NOMO-1 treated with DMSO at 0.1 percent for 48 hours (cell line): ENCODE data around the gene HOXC9.

ENCODE experiments used
- DNase-seq: peaks from one replicate; lab custom pipeline; 2025; ENCODE audit not compliant: unreplicated experiment; lab: John Stamatoyannopoulos, UW

The HOXC9 gene

GRCh38 chr12:53986686-53987483, 13.1 kb upstream of the HOXC9 start:
- DNase-seq: no peak

GRCh38 chr12:53987787-53988230, 12.2 kb upstream of the HOXC9 start:
- DNase-seq: no peak

DNA sequence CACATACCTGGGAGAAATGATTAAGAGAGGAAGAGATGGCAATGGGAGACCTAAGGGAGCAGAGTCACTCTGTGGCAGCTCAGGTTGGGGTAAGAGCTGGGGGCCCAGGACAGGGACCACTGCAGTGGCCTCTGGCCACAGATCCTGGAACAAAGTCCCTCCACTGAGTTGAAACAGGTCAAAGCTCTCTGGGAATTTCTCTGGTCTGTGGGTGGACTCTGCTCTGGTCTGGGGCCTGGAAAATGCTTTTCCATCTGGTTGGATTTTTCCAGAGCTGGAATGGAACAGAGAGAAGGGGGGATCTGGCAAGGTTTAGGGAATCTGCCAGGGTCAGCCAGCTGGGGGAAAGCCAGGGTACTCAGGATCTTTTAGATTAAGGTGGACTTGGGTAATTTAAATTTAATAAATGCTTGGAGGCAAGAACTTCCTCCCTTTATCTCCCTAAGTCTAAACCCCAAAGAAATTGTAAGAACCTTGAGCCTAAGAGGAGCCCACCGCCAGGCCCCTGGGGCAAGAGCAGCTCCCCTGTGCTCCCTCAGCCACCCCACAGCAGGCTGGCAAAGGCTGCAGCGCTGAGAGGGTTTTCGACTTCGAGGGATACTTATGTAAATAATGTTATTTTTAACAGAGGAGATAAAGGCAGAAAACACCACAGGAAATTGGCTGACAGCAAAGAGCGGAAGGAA, 11.3 kb upstream of the HOXC9 start:
- DNase-seq: no peak

DNA sequence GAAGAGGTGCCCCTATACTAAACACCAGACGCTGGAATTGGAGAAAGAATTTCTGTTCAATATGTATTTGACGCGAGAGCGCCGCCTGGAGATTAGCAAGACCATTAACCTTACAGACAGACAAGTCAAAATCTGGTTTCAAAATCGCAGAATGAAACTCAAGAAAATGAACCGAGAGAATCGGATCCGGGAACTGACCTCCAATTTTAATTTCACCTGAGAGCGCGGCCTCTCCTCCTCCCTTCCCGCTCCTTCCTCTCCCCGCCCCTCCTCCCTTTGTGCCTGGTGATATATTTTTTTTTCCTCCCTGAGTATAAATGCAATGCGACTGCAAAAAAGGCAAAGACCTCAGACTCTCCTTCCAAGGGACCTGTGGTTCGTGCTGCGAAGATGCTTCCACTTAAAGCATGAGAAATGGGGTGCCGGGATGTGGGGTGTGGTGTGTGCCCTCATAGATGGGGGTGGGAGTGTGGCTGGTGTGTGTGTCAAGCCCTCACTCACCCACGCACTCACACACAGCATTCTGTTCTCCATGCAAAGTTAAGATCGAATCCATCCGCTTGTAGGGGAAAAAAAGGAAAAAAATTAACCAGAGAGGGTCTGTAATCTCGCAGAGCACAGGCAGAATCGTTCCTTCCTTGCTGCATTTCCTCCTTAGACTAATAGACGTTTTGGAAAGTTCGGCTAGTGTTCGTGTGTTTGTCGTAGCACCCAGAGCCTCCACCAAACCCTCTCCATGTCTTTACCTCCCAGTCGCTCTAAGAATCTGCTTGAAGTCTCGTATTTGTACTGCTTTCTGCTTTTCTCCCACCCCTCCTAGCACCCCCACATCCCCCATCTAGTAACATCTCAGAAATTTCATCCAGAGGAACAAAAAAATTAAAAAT, 10.5 kb upstream of the HOXC9 start:
- DNase-seq: peak; percentile 77

GRCh38 chr12:53990311-53991076, 9.5 kb upstream of the HOXC9 start:
- DNase-seq: no peak

DNA sequence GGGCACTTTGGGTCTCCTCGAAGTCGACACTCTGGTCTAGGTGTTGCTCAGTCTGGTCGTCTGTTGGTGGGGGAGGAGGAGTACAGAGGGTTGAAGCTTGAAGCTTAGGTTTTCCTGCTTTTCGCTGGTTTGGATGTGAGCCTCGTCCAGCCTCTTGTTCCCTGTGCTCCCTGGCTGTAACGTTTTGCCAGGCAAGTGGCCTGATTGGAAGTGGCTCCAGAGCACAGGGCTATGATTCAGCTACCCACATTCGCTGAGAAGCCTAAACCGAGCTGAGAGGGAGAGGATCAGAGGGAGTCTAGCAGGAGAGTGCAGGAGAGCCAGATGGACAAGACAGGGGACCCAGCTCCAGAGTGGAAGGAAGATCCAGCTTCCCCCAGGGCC, 8.9 kb upstream of the HOXC9 start:
- no peak for DNase-seq

GRCh38 chr12:53992377-53992889, 7.5 kb upstream of the HOXC9 start:
- no peak for DNase-seq

DNA sequence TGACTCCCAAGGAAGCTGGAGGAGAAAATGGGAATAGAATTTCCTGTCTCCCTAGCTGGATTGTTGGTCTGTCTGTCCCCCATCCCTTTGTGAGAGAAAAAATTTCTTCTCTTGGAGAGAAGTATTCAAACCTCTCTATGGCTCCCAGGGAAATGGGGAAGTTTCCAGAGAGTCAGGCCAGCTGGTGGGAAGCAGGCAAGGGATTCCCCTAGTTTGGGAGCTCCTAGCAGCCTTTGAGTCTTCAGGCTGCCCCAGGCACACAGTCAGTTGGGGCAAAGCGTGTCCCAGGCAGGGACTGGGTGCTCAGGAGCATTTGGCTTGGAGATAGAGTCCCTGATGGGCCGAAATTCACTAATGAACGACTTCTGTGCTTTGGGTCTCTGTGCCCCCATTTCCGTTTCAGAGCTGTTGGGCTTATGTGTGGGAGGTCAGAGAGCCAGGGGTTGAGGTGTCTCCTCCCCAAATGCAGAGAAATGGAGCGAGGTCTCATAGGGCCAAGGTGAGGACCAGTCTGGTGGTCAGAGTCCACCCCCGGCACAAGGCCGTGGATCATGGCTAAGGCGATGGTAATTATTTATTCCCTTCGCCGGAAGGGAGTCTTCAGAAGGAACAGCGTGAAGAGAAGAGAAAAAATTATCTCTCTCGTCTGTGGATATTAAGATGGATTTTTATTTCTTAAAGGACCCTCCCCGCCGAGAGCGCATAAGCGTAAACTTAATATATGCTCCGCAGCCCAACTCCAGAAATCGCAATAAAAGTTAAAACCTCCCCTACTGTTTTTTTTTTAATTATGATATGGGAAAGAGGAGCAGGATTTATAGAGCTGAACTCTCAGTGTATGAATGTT, 6.6 kb upstream of the HOXC9 start:
- DNase-seq: no peak

- DNase-seq: no peak
Observed at GRCh38 chr12:53994009-53994263, 6.0 kb upstream of the HOXC9 start.

DNA sequence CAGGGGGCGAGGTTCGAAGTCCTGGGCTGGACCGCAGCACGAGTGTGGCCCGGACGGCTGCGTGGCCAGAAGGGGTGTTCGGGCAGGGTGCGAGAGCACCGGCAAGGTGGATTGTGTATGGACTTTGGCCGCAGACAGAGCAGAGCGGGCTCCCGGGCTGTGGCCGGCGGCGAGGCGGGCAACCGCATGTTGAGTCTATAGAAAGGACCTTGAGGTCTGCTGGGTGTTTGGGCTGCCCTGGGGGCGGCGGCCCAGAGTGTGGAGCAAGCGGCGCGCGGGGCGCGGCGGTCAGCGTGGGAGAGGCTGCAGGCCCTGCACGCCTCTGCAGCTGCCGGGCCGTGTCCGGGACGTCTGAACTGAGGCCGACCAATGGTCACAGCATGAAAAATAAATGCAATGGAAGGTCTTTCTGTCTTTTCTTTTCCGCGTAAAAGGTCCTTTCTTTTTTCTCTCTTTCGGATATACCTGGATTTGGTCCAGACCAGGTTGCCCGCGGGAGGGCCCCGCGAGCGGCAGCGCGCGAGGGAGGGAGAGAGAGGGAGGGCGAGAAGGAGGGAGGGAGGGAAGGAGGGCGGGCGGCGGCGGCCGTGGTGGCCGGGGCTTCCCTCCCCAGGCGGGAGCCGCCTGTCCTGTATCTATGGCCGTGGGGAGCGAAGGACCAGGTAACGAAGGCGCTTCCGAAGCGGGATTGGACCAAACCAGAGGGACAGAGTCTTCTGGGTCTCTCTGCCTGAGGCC, 5.5 kb upstream of the HOXC9 start:
- no peak for DNase-seq

DNA sequence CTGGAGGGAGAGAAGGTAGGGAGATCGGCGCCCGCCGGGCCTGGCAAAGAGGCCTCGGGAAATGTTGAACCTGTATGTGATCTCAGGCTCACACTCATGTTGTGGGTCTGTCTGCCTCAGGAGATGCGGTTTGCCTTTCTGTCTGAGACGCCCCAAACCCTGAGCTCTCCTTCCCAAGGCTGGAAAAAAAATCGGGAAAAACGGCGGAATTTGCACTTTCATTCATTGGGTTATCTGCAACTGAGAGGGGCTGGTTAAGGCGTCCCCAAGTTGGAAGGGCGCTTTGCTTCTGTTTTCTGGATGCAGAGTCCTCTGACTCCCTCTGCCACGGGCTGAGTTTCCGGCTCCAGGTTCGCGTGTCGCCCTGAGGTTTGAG, 5.0 kb upstream of the HOXC9 start:
- DNase-seq: no peak

GRCh38 chr12:53995378-53996239, 4.4 kb upstream of the HOXC9 start:
- peak; percentile 40 for DNase-seq

- DNase-seq: no peak
Observed at GRCh38 chr12:53996240-53997203, 3.4 kb upstream of the HOXC9 start.

DNA sequence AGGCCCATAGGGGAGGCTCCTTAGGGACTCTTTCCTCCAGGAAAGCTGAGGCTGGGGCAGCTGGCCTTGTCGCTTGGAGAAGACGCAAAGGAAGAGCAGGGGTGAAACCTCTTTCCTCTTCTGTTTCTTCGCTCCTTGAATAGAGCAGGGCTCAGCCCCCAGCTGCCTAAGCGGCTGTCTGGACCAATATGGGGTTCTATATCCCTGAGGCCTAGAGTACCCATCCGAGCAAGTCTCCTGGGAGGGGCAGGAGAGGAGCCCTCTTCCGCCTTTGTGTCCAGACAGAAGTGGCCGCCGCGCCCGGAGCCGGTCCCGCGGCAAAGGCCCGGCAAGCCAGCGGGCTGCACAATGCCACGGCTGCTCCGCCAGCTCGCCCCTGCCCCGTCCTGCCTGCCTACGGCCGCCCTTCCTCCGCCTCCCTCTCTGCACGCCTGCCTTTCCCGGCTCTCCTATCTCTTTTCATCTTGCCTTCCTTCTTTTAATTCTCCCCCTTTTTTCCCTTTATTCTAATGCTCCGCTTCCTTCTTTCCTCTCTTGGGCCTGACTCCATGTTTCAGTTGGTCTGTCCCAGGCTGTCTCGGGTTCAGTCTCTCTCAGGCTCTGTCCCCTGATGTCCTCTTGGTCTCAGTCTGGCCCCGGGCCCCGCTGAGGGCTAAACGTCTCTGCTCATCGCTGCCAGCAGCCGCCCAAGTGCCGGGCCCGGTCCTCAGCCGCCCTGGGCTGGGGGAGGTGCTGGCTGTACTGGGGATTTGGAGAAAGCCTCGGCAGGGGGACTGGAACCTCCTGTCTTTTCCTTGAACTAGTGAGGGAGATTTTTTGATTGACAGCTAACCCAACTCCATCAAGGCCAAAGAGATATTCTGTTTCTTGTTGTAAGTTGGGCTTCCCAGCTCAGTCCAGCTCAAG, 2.5 kb upstream of the HOXC9 start:
- DNase-seq: no peak

- no peak for DNase-seq
Observed at GRCh38 chr12:53998110-53998899, 1.7 kb upstream of the HOXC9 start.

DNA sequence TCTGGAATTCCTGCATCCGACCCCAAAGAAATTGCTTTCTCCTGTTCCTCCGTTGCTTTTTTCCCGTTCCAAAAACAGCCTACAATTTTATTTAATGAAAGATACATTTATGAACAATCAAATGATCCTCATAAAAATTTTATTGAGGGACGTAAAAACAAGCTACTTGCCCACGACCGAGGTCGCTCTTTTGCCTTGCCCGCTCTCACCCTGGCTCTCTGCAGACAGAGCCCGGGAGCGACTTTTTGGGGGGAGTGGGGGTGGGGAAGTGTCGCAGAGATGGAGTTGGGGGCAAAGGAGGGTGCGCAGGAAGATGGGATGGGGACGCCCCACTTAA, 1.1 kb upstream of the HOXC9 start:
- DNase-seq: no peak
